Measurements from ENCODE around the gene GDF7. TPM values are rescaled to one million over a fixed set of nuclear protein-coding genes. Genes with fewer than 3 reads are reported as not detected.

The GDF7 gene
- total RNA-seq, 1 experiment from 2014 or later, result 0.04 TPM

DNA sequence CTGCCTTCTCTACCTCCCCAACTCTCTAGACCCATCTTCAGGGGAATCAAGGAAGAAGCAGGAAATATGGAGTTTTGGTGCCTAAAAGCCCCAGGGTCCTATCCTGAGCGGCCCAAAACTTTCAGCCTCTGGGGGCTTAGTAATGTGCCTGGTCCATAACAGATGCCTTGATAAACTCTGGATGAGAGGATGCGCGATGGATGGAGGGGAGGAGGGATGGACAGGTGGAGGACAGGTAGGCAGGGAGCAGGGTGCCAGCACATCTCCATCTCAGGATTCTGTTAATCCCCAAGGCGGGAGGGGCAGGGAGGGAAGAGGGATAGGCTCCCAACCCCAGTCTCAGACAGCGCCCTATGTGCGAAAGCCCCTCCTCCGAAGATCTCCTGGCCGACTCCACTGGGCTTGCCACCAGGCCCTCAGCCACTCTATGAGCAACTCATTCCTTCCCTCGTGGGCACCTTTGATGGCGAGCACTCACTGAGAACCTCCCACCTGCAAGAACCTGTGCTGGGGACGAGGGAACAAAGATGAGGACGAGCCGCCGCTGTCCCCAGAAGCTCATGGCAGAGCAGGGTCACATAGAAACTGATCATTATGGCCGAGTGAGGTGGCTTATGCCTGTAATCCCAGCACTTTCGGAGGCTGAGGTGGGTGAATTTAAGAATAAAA lies 39.1 kb upstream of the GDF7 start:
- H2AK5ac ChIP-seq (ENCODE audit: insufficient read length, low read length), result no peak overlapping the region
- H3K4ac ChIP-seq (ENCODE audit: low read depth, low read length), result no peak overlapping the region
- no peak overlapping the region for H2BK120ac ChIP-seq (ENCODE audit: low read depth, low read length, poor library complexity, severe bottlenecking)
- H3K9ac ChIP-seq (ENCODE audit: extremely low read depth, insufficient read length, low read length), result no peak overlapping the region
- H3K79me2 ChIP-seq (ENCODE audit: insufficient read depth, low read length), result no peaks in the 10 kb centered on the region
- no peak overlapping the region for H2BK12ac ChIP-seq (ENCODE audit: insufficient read length, low read depth, low read length)
- no peaks in the 10 kb centered on the region for H4K20me1 ChIP-seq (ENCODE audit: control insufficient read depth, insufficient read depth, insufficient read length)
- no peak overlapping the region for H2BK15ac ChIP-seq (ENCODE audit: low read depth, low read length)
- no peak overlapping the region for H3K23ac ChIP-seq (ENCODE audit: insufficient read length, low read depth, low read length)
- H3K27ac ChIP-seq (ENCODE audit: insufficient read length, low read depth, low read length), result no peak overlapping the region
- no peak overlapping the region for H3K18ac ChIP-seq (ENCODE audit: insufficient read length, low read depth, low read length)
- H2AFZ ChIP-seq (ENCODE audit: low read length), result no peak overlapping the region
- DNase-seq, result no peak
- no peak overlapping the region for H2BK5ac ChIP-seq (ENCODE audit: insufficient read length, low read length)
- H3K79me1 ChIP-seq (ENCODE audit: insufficient read depth, low read depth, low read length, poor library complexity, severe bottlenecking), result no peaks in the 10 kb centered on the region
- no peak overlapping the region for H3K56ac ChIP-seq (ENCODE audit: insufficient read length, low read depth, low read length)
- no peaks in the 10 kb centered on the region for H3K27me3 ChIP-seq (ENCODE audit: insufficient read depth, low read length)
- H3K27me3 Mint-ChIP-seq (ENCODE audit: low read depth), result no peaks in the 10 kb centered on the region; the same call in 1 of the 2 replicates
- no peak overlapping the region for H3K14ac ChIP-seq (ENCODE audit: insufficient read depth, low read length)
- H3K9me3 Mint-ChIP-seq, result no peaks in the 10 kb centered on the region
- no peak overlapping the region for H4K91ac ChIP-seq (ENCODE audit: insufficient read length, low read depth, low read length)
- H3K36me3 Mint-ChIP-seq (ENCODE audit: insufficient read depth in 1 of 3, low read depth in 3 of 3), result no peaks in the 10 kb centered on the region; a peak in 1 of 7 replicates
- H3K23me2 ChIP-seq (ENCODE audit: insufficient read length, low read depth, low read length, poor library complexity, severe bottlenecking), result no peaks in the 10 kb centered on the region
- no peak overlapping the region for H3K4me2 ChIP-seq (ENCODE audit: insufficient read depth, insufficient read length, low read length)
- no peaks in the 10 kb centered on the region; the same call in 1 of the 2 replicates for H3K4me1 ChIP-seq (ENCODE audit: insufficient read depth, low read length)
- H3K9me3 ChIP-seq (ENCODE audit: control insufficient read depth, low read depth, low read length), result no peaks in the 10 kb centered on the region
- no peak overlapping the region for H2BK20ac ChIP-seq (ENCODE audit: low read depth, low read length, poor library complexity, severe bottlenecking)
- peaks cover 21 to 30% of the 10 kb centered on the region in 2 experiments for H3K4me1 Mint-ChIP-seq
- H3T11ph ChIP-seq (ENCODE audit: low read length), result no peak overlapping the region
- H4K5ac ChIP-seq (ENCODE audit: insufficient read length, low read depth, low read length), result no peak overlapping the region
- no CpG with 5 or more reads among the region's 16 CpGs for WGBS (ENCODE audit: extremely low coverage, insufficient read length, low lambda C conversion rate)
- H4K8ac ChIP-seq (replicated peaks; ENCODE audit: insufficient read length, low read depth, low read length), result no peak overlapping the region
- no peak overlapping the region for H3K27ac Mint-ChIP-seq
- TF ChIP-seq, protein P1, sequence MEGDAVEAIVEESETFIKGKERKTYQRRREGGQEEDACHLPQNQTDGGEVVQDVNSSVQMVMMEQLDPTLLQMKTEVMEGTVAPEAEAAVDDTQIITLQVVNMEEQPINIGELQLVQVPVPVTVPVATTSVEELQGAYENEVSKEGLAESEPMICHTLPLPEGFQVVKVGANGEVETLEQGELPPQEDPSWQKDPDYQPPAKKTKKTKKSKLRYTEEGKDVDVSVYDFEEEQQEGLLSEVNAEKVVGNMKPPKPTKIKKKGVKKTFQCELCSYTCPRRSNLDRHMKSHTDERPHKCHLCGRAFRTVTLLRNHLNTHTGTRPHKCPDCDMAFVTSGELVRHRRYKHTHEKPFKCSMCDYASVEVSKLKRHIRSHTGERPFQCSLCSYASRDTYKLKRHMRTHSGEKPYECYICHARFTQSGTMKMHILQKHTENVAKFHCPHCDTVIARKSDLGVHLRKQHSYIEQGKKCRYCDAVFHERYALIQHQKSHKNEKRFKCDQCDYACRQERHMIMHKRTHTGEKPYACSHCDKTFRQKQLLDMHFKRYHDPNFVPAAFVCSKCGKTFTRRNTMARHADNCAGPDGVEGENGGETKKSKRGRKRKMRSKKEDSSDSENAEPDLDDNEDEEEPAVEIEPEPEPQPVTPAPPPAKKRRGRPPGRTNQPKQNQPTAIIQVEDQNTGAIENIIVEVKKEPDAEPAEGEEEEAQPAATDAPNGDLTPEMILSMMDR (conservative IDR thresholded peaks at IDR 0.05), result no peak
- no peak overlapping the region for H3K4me3 Mint-ChIP-seq

All from H9 (cell line).